ENCODE measurements around the gene RAB3B.
"Not testable (repeated sequence)": the region's sequence is repeated elsewhere in the genome, so short reads cannot be mapped to it uniquely, and the experiment has no call there.

RAB3B gene, protein sequence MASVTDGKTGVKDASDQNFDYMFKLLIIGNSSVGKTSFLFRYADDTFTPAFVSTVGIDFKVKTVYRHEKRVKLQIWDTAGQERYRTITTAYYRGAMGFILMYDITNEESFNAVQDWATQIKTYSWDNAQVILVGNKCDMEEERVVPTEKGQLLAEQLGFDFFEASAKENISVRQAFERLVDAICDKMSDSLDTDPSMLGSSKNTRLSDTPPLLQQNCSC

DNA sequence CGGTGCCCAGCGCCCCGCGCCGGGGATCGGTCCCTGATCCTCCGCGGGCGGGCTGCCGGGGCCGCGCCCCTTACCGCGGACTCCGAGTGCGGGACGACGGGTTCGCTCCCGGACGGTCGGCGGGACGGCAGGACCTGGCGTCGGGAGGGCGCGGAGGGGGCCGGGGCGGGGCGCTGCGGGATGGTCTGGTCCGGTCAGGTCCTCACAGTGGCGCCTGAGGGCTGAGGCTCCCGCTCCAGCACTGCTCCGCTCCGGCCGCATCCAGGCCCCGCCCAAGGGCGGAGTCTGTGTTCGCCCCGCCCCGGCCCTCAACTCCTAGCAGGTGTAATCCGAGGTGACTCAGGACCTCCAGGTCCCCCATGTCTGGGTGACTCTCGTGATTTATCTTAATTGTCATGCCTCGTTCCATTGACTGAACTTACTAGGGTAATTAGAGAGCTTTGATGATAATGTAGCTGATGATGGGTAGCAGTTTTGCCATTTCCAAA lies at the start of gene RAB3B:
Gene RAB3B, minus strand, starts transcription at position 223 of the 488 bp plus-strand sequence. CDS start 13,583 bp downstream, outside the sequence.
- DNase-seq: peak; percentile 77 to 91

DNA sequence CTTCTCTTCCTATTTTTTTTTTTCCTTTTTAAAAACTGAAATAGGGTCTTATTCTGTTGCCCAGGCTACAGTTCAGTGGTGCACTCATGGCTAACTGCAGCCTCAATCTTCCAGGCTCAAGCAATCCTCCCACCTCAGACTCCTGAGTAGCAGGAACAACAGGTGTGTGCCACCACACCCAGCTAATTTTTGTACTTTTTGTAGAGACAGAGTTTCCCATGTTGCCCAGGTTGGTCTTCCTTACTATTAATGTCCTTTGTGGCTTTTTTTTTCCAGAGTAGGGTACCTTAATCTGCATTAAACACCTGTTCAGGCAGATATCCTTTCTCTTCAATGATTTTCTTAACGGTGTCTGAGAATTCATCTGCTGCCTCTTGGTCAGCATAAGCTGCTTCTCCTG lies 47.4 kb upstream of the RAB3B start:
- DNase-seq: no peak

DNA sequence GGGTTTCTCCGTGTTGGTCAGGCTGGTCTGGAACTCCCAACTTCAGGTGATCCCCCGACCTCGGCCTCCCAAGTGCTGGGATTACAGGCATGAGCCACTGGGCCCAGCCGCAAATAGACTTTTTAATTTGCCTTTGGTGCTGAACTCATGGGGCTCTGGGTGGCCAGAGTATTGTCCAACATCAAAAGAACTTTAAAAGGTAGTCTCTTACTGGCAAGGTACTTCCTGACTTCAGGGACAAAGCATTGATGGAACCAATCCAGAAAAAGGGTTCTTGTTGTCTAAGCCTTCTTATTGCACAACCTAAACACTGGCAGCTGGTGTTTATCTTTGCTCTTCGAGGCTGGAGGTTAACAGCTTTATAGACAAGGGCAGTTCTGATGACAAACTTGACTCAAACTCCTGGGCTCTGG lies 46.9 kb upstream of the RAB3B start:
- no peak for DNase-seq

DNA sequence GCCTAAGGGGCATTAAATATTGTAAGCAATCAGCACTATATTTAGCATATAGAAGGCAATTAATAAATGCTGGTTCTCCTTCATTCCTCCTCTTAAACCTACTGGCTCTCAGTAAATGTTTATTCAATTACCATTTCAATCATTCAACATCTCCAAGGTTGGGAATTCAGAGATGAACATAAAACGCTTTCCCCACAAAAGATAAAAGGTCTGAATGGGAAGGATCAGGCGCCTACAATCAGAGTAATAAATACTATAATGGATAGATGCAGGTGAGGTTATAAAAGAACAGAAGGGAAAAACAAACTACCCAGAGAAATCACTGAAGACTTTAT lies 43.5 kb upstream of the RAB3B start:
- DNase-seq: no peak

DNA sequence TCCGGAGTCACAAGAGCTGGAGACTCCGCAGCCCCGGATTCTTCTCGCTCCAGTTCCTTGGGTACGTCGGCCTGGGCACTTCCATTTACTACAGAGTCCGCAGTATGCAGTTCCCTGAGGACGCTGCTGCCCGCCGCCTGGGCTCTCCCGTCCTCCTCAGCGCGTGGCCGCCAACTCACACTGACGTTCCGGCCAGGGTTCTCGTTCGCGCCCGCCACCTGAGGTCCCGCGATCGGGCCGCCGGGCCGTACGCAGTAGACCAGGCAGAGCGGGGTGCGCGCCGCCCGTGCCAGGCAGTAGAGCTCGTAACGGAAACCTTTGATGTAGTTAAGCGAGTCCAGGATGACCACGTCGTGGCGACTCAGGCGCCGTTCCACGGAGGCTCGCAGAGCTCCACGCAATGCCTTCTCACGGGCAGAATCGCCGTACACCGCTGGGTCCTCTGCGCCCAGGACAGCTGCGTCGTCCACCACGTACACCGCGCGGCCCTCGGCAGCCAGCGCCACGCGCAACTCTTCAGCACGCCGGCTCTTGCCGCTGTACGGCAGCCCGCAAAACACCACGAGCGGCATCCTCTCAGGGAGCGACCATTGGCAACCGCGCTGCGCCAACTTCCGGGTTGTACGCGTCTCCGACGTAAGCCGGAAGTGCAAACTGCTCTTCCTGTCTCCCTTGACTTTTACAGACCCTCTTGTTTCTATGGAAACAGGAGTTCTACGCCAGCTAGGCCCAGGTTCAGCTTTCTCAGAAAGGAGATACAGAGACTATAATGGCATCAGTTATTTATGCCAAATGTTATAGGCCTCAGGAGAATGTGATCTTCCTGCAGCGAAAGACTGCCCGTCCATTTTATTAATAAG lies 42.9 kb upstream of the RAB3B start, which contains the start of gene KTI12:
Gene KTI12, minus strand, starts transcription at position 621 of the 860 bp plus-strand sequence. Its CDS starts 49 bp downstream, at position 572.
- DNase-seq: peak; percentile 81 to 84

GRCh38 chr1:52032785-52033131 lies 42.3 kb upstream of the RAB3B start:
- DNase-seq: peak in 1 of 2 donors; percentile 9

GRCh38 chr1:52032124-52032784 lies 41.8 kb upstream of the RAB3B start:
- DNase-seq: no peak

GRCh38 chr1:52028839-52029238 lies 38.3 kb upstream of the RAB3B start:
- not testable (repeated sequence) for DNase-seq

DNA sequence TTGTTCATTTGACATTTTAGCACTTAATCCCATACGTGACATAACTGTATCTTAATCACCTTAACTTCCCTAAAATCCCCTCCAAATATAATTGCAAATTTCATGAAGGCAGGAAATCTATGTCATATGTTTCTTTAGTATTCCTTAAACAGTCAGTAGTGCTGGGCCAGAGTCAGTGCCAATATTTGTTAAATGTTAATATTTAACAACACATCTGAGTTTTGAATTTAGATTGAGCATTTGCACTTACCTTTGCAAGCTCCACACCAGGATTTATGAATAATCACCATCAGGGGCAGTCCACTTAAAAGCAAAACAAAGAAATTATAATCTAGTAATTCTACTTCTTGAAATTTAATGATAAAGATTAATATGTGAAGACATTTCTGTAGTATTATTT lies 37.8 kb upstream of the RAB3B start:
- no peak for DNase-seq

GRCh38 chr1:52026278-52026677 lies 35.8 kb upstream of the RAB3B start:
- no peak for DNase-seq

- DNase-seq: no peak
These were observed 31.6 kb upstream of the RAB3B start for GRCh38 chr1:52022133-52022532.

DNA sequence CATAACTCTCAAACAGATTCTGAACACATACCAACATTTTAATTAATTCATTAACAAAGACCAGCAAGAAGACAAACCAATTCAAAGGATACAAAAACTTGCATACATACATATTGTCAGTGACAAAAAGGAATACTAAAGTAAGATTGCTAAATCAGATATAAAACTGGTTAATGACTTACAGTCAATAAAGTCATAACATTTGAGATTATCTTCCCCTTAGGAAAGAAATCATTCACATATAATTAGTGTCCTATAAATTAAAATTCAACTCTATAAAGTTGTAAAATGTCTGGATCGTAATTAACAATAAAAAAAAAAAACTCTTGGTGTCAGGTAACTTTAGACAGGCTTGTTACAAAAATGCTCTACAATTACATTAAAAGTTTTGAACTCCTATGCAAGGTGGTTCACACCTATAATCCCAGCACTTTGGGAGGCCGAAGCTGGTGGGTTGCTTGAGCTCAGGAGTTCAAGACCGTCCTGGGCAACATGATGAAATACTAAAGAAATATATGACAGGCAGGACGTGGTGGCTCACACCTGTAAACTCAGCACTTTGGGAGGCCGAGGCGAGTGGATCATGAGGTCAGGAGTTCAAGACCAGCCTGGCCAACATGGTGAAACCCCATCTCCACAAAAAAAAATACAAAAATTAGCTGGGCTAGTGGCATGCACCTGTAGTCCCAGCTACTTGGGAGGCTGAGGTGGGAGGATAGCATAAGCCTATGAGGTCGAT lies 17.7 kb upstream of the RAB3B start:
- DNase-seq: no peak

GRCh38 chr1:52007215-52008002 lies 16.9 kb upstream of the RAB3B start:
- no peak for DNase-seq

- DNase-seq: not testable (repeated sequence)
These were observed 15.6 kb upstream of the RAB3B start for GRCh38 chr1:52006081-52006553.

GRCh38 chr1:52005548-52005947 lies 15.0 kb upstream of the RAB3B start:
- not testable (repeated sequence) for DNase-seq

- DNase-seq: no peak
These were observed 13.4 kb upstream of the RAB3B start for GRCh38 chr1:52003877-52004276.

DNA sequence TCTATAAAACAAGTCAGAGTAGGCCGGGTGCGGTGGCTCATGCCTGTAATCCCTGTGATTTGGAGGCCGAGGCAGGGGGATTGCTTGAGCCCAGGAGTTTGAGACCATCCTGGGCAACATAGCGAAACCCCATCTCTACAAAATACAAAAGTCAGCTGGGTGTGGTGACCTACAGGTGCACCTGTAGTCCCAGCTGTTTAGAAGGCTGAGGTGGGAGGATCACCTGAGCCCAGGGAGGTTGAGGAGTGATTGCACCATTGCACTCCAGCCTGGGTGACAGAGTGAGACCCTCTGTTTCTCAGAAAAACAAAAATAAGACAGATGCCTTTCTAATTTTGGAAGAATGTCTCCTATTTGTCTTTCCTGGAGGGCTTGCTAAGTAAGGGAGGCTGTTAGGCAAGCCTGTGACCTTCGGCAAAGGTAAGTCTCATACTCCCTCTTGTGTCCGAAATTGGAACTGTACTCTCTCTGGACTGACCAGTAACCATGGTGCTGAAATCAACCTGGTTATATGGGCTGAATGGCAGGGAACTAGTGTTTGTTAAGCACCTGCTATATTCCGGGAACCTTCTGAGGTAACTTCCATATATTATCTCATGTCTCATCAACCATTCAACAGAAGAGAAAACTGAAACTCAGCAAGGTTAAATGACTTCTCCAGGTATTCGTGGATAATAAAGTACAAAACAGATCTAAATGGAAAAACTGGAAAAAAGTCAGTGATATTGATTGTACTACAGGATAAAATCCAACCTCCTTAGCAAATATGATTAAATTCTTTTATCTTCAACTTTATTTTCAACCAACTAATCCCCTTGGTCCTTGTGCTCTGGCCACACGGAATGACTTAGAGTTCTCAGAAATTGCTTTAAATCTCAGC lies 11.8 kb upstream of the RAB3B start:
- DNase-seq: peak; percentile 38 to 75

- DNase-seq: no peak
These were observed 8.2 kb upstream of the RAB3B start for GRCh38 chr1:51998701-51999100.

GRCh38 chr1:51997974-51998382 lies 7.5 kb upstream of the RAB3B start:
- no peak for DNase-seq

DNA sequence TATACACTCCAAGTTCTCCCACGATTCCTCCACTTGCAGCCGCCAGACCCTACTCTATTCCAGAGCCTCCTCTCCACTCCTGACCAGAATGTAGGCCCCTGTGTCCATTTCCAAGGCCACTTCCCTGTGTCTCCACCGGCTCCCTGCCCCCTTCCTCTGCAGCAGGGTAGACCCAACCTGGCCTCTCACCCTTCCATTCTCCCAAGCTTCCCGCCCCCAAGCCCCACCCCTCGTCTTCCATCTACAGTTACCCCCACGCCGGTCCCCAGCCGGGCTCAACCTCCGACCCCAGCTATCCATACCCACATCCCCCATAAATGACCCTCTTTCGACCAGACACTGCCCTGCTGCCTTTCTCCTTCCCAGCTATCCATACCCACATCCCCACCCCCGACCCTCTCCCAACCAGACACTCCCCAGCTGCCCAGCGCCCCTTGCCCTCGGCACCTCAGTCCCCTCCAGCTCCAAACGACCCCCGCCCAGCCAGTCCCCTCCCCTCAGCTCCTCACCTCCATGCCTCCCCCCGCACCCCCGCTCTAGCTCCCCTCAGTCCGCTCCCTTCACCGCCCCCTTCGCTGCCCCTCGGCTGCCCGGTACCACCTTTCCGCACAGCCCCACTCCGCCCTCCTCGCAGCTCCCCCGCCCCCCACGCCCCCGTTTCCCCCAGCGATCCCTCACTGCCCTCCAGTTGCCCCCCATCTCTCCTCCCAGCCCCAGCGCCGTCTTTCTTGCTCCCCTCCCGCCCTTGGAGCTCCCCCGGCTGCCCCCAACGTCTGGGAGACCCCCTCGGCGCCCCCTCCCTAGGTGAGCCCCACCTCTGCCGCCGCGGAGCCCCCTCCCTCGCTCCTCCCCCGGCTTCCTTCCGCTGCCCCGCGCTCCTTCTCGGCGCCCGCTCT lies 670 bp downstream of the RAB3B start:
- no peak for DNase-seq

Data from activated CD4-positive, alpha-beta T cell treated with anti-CD3 and anti-CD28 coated beads for 4 hours (primary cell).